GM23248 (cell line): Measurements from ENCODE around the gene TMEM190. TPM values are rescaled to one million over a fixed set of nuclear protein-coding genes. Genes with fewer than 3 reads are reported as not detected.

Experiments
- DNase-seq: peaks from one replicate; pipeline ENCODE4 v3.0.0-alpha.2; 2015
- H2AFZ ChIP-seq: fragments of 200-600 bp; sonication (generic); 2 replicates; pipeline ENCODE4 v1.6.1; 2016; ENCODE audit warnings: antibody characterized with exemption
- H3F3A ChIP-seq: fragments of 200-600 bp; sonication (generic); 2 replicates; pipeline ENCODE4 v1.6.1; 2016; ENCODE audit warnings: mild to moderate bottlenecking, antibody characterized with exemption, mixed run types; ENCODE audit not compliant: insufficient read depth
- H3K27ac ChIP-seq: fragments of 200-600 bp; sonication (generic); 2 replicates; pipeline ENCODE4 v1.5.1; 2016; ENCODE audit warnings: mild to moderate bottlenecking
- H3K27me3 ChIP-seq: fragments of 200-600 bp; sonication (generic); replicated peaks from 2 replicates; pipeline ENCODE4 v1.6.1; 2016; ENCODE audit warnings: mild to moderate bottlenecking; ENCODE audit not compliant: insufficient read depth
- H3K36me3 ChIP-seq: fragments of 200-600 bp; sonication (generic); 2 replicates; pipeline ENCODE4 v1.6.1; 2016; ENCODE audit warnings: low read depth, mild to moderate bottlenecking
- H3K4me1 ChIP-seq: fragments of 200-600 bp; sonication (generic); 2 replicates; pipeline ENCODE4 v1.6.1; 2016; ENCODE audit warnings: mild to moderate bottlenecking; ENCODE audit not compliant: insufficient read depth
- H3K4me2 ChIP-seq: fragments of 200-600 bp; sonication (generic); one replicate; pipeline ENCODE4 v1.6.1; 2016; ENCODE audit warnings: mild to moderate bottlenecking; ENCODE audit not compliant: unreplicated experiment
- H3K4me3 ChIP-seq: fragments of 200-600 bp; sonication (generic); 2 replicates; pipeline ENCODE4 v1.5.1; 2016; ENCODE audit warnings: mild to moderate bottlenecking
- H3K79me2 ChIP-seq: fragments of 200-600 bp; sonication (generic); 2 replicates; pipeline ENCODE4 v1.6.1; 2016; ENCODE audit warnings: mild to moderate bottlenecking; ENCODE audit not compliant: insufficient read depth
- H3K9ac ChIP-seq: fragments of 200-600 bp; sonication (generic); 2 replicates; pipeline ENCODE4 v1.6.1; 2016; ENCODE audit warnings: mild to moderate bottlenecking
- H3K9me2 ChIP-seq: fragments of 200-600 bp; sonication (generic); 2 replicates; pipeline ENCODE4 v1.6.1; 2016; ENCODE audit warnings: mixed run types, mild to moderate bottlenecking, moderate library complexity; ENCODE audit not compliant: insufficient read depth
- H3K9me3 ChIP-seq: fragments of 200-600 bp; sonication (generic); one replicate; pipeline ENCODE4 v1.6.1; 2017; ENCODE audit warnings: low read depth
- H4K20me1 ChIP-seq: fragments of 200-600 bp; sonication (generic); 2 replicates; pipeline ENCODE4 v1.6.0; 2016; ENCODE audit not compliant: insufficient read depth
- EZH2 ChIP-seq: fragments of 200-600 bp; sonication (generic); IDR thresholded peaks from 2 replicates; pipeline ENCODE4 v1.6.1; 2018; ENCODE audit warnings: antibody characterized with exemption, mild to moderate bottlenecking; ENCODE audit not compliant: insufficient read depth, poor library complexity, severe bottlenecking
- EZH2phosphoT487 ChIP-seq: fragments of 200-600 bp; sonication (generic); IDR thresholded peaks from 2 replicates; pipeline ENCODE4 v1.6.1; 2018; ENCODE audit warnings: antibody characterized with exemption, moderate library complexity, mild to moderate bottlenecking, low read depth; ENCODE audit not compliant: insufficient read depth
- WGBS, 2 experiments: methylation state at CpG; one replicate each; pipeline ENCODE4 v1.1.6; 2015 to 2017; ENCODE audit warnings: low lambda C conversion rate in 2 of 2, low coverage in 1 of 2; ENCODE audit errors: missing lambda C conversion rate in 2 of 2; 5-methylcytosine and 5-hydroxymethylcytosine counted together
- in situ Hi-C: fragments of 300-500 bp; cut with MboI; formaldehyde crosslinking; loops from 2 replicates; pipeline ENCODE4 v1.15.0; 2020
- polyA plus RNA-seq: library from polyadenylated mRNA; unstranded; fragments of >200 nt; fragmentation: Nextera tagmentation; extraction: Ambion mirVana; gene quantifications from 2 replicates; pipeline ENCODE4 v1.2.1, GENCODE V29; 2016
- total RNA-seq: library from RNA; depleted of rRNA; stranded (reverse); fragments of >200 nt; shearing (Covaris generic); gene quantifications from 2 replicates; pipeline ENCODE4 v1.2.3, GENCODE V29; 2014

TMEM190 gene
- total and polyA plus RNA-seq, 2 experiments from 2014 or later, result not detected

DNA sequence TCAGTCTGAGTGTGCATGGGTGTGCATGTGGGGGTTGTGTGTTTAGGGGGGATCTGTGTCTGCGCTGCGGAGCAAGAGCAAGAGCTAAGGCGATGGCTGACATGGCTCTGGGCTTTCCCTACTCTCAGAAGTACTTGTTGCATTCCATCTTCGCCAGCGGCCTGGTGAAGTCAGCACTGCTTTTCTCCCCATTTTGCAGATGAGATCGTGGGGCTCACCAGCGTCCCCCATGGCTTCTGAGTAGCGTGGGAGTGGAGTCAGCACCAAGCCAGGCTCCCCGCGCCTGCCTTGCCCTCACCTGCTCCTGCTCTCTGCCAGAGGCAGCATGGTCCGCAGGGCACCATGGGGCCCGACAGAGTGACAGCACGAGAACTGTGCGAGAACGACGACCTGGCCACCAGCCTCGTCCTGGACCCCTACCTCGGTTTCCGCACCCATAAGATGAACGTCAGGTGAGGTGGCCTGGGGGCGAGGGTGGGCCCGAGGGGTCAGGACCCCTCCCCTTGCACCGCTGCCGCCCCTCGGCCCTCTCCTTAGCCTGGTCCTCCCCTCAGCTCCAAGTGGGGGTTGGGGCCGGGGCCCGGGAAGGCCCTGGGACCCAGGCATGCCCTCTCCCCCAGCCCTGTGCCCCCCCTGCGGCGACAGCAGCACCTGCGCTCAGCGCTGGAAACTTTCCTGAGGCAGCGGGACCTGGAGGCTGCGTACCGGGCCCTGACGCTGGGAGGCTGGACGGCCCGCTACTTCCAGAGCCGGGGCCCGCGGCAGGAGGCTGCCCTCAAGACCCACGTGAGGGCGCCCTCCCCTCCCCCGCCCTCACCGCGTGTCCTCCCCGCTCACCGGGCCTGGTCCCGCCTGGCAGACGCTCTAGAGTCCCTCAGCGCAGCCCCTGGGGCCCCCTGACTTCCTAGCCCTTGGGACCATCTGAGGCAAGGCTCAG lies 34.8 kb upstream of the TMEM190 start:
- Histone ChIP-seq H3K4me2 (peak overlapping the region; percentile 97), H3K79me2 (peaks cover 8% of the 10 kb centered on the region; the same call in 1 of the 2 replicates), H3F3A (no peaks in the 10 kb centered on the region), H3K27ac (no peak overlapping the region), H3K9me3 (no peaks in the 10 kb centered on the region), H3K4me3 (peak overlapping the region; percentile 77), H3K9me2 (no peaks in the 10 kb centered on the region), H3K36me3 (no peaks in the 10 kb centered on the region), H3K27me3 (no peaks in the 10 kb centered on the region; the same call in 1 of the 2 replicates), H3K4me1 (no peaks in the 10 kb centered on the region), H2AFZ (no peak overlapping the region), H4K20me1 (no peaks in the 10 kb centered on the region), H3K9ac (no peak overlapping the region)
- in situ Hi-C loops, result no loop called here
- DNase-seq, result no peak
- 84% methylated on average over 30 to 47 of the region's 50 CpGs for WGBS, 2 experiments
- no peak for TF ChIP-seq EZH2phosphoT487
- no peak for TF ChIP-seq EZH2

DNA sequence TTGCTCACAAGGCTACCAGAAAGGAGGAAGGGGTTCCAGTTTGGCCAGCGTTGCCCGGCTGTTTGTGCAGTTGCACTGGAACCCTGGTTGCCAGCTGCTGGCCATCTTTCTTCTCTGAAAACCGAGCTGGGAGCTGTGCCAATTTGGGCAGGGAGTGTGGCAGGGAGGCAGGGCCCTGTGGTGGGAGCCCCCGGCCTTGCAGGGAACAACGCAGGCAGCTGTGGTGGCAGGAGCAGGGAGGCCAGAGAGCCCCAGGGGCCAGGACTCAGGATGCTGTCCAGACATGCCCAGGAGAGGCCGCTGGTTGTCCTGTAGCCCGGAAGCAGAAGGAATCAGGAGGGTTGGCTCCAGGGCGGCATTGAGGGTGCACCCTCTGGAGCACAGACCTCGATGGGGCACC lies 32.2 kb upstream of the TMEM190 start:
- Histone ChIP-seq H3K4me3 (no peak overlapping the region), H3F3A (no peaks in the 10 kb centered on the region), H3K4me1 (no peaks in the 10 kb centered on the region), H3K9ac (no peak overlapping the region), H3K27me3 (no peaks in the 10 kb centered on the region), H2AFZ (no peak overlapping the region), H3K9me2 (no peaks in the 10 kb centered on the region), H3K9me3 (no peaks in the 10 kb centered on the region), H3K27ac (no peak overlapping the region), H4K20me1 (no peaks in the 10 kb centered on the region), H3K4me2 (no peak overlapping the region), H3K79me2 (peaks cover 8% of the 10 kb centered on the region; the same call in 1 of the 2 replicates), H3K36me3 (no peaks in the 10 kb centered on the region)
- WGBS, 2 experiments, result 78 to 81% methylated on average over 9 of the region's 9 CpGs
- TF ChIP-seq EZH2 (no peak), EZH2phosphoT487 (no peak)
- no peak for DNase-seq
- in situ Hi-C loops, result no loop called here

DNA sequence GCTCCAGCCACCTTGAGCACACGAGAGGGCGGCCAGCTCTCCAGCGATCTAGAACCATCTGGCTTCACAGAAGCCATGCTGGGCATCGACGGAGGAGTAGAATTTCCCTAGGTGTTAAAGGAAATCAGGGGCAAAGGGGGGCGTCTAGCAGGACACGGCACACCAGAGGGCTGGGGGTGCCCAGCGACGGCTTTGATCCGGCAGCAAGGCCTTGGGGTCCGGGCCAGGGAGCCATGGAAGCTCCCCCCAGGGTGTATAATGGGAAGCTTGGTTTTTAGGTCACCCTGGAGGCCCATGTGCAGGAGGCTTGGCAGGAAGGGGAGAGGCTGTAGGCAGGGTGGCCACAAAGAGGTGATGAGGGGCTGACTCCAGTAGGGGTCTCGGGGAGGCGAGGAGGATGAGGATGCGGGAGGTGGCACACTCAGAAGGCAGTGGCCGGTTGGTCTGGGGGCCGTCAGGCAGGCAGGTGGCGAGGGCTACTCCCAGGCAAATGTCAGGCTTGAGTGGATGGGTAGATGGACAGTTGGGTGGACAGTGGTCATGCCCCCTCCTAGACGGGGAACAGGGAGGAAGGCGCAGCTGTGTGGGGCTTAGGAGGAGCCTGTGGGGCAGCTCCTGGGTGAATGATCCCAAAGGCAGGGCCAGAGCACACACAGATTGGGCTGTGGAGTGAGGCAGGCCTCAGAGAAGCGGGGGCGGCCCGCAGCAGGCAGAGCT lies 31.4 kb upstream of the TMEM190 start:
- Histone ChIP-seq H3K9me3 (no peaks in the 10 kb centered on the region), H2AFZ (no peak overlapping the region), H3K36me3 (no peaks in the 10 kb centered on the region), H3K4me3 (no peak overlapping the region), H3F3A (no peaks in the 10 kb centered on the region), H4K20me1 (no peaks in the 10 kb centered on the region), H3K9ac (no peak overlapping the region), H3K4me2 (no peak overlapping the region), H3K9me2 (no peaks in the 10 kb centered on the region), H3K79me2 (peaks cover 7% of the 10 kb centered on the region; the same call in 1 of the 2 replicates), H3K27me3 (no peaks in the 10 kb centered on the region), H3K4me1 (no peaks in the 10 kb centered on the region), H3K27ac (no peak overlapping the region)
- in situ Hi-C loops, result no loop called here
- WGBS, 2 experiments, result 90 to 92% methylated on average over 18 to 22 of the region's 22 CpGs
- DNase-seq, result no peak
- TF ChIP-seq EZH2 (no peak), EZH2phosphoT487 (no peak)

DNA sequence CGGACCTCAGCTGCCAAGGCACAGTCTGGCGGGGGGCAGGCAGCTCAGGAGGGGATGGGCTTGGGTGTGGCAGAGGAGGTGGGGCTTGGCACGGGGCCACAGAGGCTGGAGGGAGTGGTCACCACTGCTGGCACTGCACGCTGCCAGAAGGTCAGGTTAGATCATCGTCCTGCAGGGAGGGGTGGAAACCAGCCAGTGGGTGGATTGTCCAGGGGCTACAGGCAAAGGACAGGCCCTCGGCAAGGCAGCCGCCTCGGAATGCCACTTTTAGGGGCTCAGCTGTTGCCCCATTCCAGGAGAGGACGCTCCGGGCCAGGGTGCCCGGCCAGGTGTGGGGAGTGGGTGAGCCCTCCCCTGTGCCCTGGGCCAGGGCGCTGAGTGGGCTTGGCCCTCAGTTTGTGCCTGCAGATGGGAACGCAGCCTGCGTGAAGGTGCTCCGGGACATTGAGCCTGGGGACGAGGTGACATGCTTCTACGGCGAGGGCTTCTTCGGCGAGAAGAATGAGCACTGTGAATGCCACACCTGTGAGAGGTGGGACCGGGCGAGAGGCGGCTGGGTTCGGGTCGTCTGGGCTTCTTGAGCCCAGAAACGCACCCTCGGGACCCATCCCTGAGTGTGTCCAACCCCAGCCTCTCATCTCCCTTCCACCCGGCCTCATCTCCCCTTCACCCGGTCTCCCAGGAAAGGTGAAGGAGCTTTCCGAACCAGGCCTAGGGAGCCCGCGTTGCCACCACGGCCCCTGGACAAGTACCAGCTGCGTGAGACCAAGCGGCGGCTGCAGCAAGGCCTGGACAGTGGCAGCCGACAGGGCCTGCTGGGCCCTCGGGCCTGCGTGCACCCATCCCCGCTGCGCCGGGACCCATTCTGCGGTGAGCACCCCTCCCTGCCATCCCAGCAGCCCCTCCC lies 30.6 kb upstream of the TMEM190 start:
- no peaks in the 10 kb centered on the region for H3K79me2 ChIP-seq
- no peak overlapping the region for H3K27ac ChIP-seq
- no peaks in the 10 kb centered on the region for H3K4me1 ChIP-seq
- H3K9me3 ChIP-seq, result no peaks in the 10 kb centered on the region
- H3F3A ChIP-seq, result no peaks in the 10 kb centered on the region
- in situ Hi-C loops, result no loop called here
- no peak overlapping the region for H3K4me2 ChIP-seq
- WGBS, 2 experiments, result 86 to 88% methylated on average over 28 to 42 of the region's 43 CpGs
- no peaks in the 10 kb centered on the region for H3K27me3 ChIP-seq
- H3K36me3 ChIP-seq, result no peaks in the 10 kb centered on the region
- H4K20me1 ChIP-seq, result no peaks in the 10 kb centered on the region
- H2AFZ ChIP-seq, result no peak overlapping the region
- H3K4me3 ChIP-seq, result no peak overlapping the region
- peak; percentile 34 for DNase-seq
- no peaks in the 10 kb centered on the region for H3K9me2 ChIP-seq
- TF ChIP-seq EZH2phosphoT487, result no peak
- no peak for TF ChIP-seq EZH2
- H3K9ac ChIP-seq, result no peak overlapping the region
